Mucosa of gallbladder (tissue), 1 donor: ENCODE data around the gene DCAF15. TPM values are rescaled to one million over a fixed set of nuclear protein-coding genes. Genes with fewer than 3 reads are reported as not detected.

Experiments used
- DNase-seq: peaks from one replicate; pipeline ENCODE4 v3.0.0-alpha.2; 2020; ENCODE audit warnings: low spot score
- total RNA-seq: library from RNA; stranded (reverse); gene quantifications from one replicate; pipeline ENCODE4 v1.2.1, GENCODE V29; 2021
- donor health status: DM: no; HTN: no; CAD: no.

Gene DCAF15
- total RNA-seq, 1 donor from 2014 or later, result 33.7 TPM

DNA sequence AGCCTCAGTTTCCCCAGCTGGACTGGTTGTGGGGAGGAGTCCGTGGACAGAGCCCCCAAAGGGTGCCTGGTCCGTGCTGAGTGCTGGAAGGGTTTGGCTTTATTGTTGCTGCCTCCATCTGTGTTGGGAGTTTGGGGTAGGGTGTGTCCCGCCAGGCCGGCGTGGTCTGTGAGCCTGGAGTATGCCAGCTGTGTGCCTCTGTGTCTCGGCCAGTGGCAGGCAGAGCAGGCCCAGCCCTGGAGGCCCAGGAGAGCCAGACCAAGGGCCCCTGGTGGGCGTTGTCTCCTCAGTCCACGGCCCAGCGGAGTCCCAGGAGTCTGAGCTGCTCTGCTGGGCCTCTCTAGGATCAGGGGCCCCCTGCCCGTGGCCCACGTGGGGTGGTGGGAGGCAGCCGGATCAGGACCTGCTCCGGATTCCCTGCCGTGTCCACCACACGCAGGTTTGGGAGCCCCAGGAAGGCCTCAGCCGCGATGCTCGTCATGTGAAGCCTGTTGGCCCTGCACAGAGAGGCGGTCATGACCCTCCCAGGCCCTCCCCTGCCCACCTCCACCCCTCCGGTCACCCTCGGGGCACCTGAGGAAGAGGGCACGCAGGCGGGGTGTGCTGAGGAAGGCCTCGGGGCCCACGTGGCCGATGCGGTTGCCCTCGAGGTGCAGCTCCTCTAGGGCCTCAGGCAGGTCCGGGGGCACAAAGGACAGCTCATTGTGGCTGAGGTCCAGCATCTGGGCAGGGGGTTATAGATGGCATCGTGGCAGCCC lies 20.7 kb upstream of the DCAF15 start:
- DNase-seq, result no peak

DNA sequence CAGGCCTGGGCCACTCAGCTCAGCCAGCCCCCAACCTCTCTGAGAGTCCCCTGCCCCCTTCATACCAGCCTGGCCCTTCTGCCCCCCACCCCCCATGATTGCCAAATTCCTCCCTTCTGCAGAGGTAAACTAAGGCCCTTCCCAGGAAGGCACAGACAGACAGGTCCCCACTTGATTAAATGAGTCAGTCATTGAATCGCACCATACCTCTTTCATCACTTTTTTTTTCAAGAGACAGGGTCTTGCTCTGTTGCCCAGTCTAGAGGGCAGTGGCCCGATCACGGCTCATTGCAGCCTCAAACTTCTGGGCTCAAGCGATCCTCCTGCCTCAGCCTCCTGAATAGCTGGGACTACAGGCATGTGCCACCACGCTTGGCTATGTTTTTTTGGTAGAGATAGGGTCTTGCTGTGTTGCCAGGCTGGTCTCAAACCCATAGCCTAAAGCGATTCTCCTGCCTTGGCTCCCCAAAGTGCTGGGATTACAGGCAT lies 20.1 kb upstream of the DCAF15 start:
- no peak for DNase-seq

DNA sequence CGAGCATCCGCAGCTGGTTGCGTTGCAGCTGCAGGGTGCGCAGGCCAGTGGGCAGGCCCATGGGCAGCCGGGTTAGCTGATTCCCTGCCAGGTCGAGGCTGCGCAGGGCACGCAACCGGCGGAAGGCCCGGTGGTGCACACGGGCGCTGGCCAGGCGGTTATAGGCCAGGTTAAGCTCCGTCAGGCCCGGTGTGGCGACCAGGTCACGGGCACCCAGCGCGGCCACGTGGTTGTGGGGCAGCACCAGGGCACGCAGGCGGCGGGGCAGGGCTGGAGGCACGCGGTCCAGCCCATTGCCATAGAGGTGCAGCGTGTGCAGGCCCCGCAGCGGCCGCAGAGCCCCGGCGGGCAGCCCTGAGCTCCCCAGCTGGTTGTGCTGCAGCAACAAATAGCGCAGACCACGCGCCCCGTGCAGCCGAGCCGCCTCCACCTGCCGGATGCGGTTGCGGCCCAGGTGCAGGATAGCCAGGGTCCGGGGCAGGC lies 19.4 kb upstream of the DCAF15 start:
- DNase-seq, result no peak

DNA sequence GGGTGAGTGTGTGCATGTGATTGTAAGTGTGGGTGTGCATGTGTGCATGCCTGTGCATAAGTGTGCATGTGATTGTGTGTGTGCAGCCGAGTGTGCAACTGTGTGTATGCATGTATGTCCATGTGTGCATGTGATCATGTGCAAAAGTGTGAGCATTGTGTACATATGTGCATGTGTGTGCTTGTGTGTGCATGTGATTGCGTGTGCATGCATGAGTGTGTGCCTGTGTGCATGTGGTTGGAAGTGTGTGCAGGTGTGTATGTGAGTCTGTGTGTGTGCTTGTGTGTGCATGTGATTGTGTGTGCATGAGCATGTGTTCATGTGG lies 17.6 kb upstream of the DCAF15 start:
- DNase-seq, result no peak

DNA sequence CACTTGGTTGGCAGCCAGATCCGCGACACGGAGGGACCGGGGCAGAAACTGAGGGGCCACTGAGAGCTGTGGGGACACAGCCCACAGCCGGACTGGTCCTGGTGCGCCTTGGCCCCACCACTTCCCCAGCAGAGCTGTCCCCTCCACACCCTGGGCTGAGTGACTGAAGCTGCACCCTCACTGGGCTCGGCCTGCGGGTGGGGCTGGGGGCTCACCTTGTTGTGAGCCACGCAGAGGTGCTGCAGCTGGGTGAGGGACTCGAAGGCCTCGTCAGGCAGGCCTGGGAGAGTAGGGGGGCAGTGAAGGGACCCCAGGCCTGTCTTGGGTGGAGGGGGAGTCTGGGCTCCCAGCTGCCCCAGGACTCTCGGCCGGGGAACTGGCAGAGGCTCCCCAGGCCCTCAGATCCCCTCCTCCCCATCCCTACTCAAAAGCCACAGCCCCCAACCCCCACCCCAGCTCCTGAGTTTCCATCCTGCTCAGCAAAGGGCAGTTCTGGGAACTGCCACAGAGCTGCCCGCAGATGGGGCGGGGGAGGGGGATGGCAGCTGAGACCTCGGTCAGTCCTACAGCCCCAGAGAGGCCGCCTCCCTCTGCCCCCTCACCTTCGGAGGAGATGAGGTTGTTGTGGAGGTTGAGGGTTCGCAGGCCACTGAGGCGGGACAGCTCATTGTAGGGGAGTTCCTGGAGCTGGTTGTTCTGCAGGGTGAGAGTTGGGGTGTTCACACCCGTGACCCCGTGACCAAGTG lies 16.4 kb upstream of the DCAF15 start:
- DNase-seq, result no peak

DNA sequence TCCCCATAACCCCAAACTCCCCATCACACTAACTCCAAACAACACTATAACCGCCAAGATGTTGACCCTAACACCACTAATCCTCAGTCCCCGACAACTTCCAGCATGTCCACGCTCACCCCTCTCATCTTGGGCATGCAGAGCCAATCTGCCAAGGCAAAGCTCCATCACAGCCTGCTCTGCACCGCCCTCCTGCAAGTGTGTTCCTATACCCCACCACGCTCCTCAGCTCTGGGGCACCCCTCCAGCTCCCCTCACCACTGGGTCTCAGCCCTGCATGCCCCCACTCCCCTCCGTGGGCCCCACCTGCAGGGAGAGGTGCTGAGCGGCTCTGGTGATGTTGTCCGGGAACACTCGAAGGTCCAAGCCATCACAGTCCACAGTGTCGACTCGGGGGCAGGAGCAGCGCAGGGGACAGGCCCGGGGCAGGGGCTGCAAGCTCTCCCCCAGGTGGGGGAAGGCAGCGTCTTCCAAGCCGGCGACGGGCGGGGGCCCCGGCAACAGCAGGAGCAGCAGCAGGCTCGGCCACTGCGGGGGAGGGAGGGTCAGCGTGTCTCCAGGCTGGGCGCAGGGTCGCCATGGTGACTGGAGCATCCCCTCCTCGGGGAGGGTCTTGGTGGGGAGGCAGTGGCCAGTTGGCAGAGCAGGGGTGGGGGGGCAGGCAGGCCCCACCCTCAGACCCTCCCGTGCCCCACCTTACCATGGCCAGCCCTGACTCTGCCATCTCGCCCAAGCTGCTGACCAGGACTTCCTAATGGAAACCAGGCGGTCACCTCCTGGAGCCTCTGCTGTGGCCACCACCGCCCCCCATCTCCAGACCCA lies 14.6 kb upstream of the DCAF15 start:
- DNase-seq, result no peak

DNA sequence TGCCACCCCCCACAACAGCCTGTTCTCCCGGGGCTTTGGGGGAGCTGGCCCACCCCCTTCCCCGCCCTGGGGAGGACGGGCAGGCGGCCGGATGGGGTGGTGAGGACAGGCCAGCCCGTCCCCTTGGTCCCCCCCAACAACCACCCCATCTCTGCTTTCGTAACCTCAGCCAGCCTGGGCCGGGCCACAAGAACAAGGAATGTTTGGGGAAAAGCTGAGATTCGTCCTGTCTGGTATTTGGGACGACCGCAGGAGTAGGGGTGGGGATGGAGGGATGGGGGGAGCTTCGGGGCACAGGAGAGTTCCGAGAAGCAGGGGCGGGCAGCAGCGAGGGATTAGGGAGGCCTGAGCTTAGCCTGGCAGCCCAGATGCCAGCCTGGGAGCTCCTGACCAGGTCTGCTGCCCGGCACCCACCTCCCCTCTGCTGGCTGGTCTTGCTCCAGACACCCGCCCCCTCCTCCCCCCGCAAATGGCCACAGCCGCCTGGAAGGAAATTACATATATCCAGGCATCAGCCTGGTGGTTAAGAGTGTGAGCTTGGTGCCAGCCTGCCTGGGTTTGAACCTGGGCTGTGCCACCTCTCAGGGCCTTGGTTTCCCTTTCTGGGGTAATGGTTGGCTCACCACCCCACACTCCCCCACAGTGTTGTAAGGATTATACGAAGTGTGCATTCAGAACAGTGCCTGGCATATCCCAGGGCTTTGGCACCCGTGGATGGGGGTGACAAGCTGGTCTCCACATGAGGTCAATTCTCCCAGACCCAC lies 13.8 kb upstream of the DCAF15 start, which contains the start of gene PODNL1:
Gene PODNL1 (minus strand): TSS at position 117 of the 764 bp plus-strand sequence. CDS start 236 bp downstream, outside the sequence.
- DNase-seq, result no peak

DNA sequence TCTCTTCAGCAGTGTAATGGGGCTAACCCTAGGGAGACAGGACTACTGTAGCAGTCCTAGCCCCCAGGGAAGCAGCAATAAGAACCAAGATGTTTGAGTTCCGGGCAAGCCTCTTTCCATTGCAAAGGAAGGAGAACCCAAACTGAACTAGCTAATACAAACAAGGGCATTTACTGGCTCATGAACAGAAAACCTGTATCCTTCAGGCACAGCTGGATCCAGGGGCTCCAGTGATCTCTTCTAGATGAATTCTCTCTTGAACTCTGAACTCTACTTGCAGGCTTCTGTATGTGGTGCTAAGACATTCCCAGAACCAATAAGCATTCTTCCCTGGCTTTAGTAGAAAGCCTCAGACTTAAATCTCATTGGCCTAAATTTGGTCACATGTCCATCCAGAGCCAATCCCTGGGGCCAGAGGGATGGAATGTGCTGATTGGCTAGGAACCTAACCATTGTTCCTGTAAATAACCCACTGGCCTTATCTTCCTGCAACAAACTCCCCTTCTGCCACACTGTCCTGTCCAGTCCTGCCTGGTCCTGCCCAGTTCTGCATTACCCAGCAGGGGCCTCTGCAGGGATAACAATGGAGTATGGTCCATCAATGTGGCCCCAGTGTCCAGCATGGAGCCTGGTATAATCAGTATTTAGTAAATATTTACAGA lies 10.2 kb upstream of the DCAF15 start:
- no peak for DNase-seq

DNA sequence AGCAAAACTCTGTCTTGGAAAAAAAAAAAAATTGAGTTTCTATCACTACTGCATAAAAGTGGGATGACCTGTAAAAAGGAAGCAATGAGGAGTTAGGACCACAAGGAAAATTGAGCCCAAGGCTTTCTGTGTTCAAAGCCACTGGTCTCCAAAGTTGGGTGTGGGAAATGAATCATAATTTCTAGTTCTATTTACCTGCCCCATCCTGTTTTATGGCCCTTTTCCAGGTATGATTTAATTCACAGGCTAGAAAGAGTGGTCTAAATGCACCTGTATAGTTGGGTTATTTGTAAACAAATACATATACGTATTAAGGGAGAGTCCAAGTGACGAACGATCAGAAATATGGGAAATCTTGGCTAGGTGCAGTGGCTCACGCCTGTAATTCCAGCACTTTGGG lies 5.9 kb upstream of the DCAF15 start:
- no peak for DNase-seq

DNA sequence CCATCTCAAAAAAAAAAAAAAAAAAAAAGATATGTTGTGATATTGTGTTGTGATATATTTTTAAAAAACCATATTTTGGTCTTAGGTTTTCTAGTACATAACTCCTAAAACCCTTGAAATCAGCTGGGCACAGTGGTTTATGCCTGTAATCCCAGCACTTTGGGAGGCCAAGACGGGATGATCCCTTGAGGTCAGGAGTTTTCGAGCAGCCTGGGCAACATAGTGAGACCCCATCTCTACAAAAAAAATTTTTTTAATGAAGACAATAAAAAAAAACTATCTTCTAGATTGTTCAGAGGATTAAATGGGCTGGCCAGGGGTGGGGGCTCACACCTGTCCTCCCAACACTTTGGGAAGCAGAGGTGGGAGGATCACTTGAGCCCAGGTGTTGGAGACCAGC lies 1.3 kb upstream of the DCAF15 start:
- no peak for DNase-seq

DNA sequence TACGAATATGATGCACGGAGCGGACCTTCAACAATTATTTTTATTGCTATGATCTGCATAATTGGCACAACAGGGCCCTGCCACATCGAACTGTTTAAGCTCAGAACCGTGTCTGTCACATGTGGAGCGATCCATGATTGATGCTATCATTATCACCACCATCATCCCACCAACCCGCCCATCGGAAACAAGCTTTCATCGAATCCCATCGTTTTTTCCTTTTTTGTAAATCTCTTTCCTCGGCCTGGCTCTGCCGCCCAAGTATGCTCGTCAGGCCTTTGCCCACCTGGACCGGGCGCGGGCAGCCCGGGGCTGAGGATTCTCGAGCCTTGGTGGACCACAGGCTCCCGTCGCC lies 533 bp upstream of the DCAF15 start:
- no peak for DNase-seq

DNA sequence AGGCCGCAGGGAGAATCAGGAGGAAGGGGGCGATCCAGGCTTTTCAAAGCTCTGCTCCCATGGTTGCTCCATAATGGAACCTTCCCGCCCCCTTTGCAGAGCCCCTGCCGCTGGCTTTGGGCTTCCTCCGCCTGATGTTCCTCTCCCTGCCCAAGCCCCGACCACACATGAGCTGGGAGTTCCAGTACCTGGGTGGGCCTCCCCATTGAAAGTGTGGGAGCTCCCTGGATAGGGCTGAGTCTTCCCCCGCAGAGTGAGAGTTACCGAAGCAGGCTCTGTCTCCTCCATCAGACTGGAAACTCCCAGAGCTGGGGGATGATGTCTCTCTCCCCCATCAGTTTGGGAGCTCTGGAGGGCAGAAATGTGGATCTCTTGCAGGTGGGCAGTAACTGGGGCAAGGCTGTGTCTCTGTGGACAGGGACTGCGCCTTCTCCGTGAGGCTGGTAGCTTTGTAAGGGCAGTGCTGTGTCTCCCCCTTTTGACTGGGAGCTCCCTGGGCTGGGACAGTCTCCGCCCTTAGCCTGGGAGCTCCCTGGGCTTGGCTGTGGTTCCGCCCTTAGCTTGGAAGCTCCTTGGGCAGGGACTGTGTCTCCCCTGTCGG lies 722 bp downstream of the DCAF15 start:
- no peak for DNase-seq

DNA sequence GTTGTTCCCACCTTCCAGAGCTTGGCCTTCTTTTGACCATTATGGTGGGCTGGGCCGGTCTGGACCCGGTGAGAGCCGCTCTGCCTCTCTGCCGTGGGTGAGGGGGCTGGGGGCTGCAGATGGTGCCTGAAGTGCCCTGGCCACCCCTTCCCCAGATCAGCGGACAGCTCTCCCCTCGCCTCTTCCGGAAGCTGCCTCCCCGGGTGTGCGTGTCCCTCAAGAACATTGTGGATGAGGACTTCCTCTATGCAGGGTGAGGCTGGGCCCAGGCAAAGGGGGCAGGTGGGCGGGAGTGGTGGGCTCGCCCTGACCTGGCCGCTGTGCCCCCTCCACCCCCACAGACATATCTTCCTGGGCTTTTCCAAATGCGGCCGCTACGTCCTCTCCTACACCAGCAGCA lies 1.9 kb downstream of the DCAF15 start:
- no peak for DNase-seq

DNA sequence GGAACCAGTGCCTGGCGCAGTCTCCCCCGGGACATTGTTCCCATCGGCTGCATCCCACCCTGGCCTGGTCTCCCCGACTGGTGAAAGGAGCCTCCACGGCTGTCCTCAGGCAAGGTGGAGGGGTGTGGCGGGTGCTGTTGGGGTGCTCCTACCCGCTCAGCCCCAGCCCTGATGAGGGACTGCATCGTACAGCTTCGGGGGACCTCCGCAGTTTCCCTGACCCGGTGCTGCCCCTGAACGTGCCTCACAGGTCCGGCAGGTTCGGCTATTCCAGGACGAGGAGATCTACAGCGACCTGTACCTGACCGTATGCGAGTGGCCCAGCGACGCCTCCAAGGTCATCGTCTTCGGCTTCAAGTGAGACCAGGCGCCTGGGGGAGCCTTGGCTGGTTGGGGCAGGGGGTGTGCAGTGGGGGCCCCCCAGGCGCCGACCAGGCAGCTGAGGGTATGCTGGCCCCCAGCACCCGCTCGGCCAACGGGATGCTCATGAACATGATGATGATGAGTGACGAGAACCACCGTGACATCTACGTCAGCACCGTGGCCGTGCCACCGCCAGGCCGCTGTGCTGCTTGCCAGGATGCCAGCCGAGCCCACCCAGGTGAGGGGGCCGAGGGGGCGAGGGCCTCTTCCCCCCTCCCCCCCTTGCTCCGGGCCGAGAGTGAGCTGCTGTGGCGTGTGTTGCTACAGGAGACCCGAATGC lies 3.5 kb downstream of the DCAF15 start:
- DNase-seq, result no peak

DNA sequence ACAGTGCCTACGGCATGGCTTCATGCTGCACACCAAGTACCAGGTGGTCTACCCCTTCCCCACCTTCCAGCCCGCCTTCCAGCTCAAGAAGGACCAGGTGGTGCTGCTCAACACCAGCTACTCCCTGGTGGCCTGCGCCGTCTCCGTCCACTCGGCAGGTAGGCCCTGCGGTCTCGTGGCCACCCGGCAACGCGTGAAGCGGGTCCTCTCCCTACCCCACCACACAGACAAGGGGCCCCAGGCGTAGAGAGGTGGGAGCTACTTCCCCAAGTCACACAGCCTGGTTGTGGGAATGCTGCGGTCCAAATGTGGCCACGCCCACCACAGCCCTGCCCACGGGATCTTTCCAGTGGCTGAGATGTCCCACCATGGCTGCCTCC lies 4.0 kb downstream of the DCAF15 start:
- DNase-seq, result no peak

DNA sequence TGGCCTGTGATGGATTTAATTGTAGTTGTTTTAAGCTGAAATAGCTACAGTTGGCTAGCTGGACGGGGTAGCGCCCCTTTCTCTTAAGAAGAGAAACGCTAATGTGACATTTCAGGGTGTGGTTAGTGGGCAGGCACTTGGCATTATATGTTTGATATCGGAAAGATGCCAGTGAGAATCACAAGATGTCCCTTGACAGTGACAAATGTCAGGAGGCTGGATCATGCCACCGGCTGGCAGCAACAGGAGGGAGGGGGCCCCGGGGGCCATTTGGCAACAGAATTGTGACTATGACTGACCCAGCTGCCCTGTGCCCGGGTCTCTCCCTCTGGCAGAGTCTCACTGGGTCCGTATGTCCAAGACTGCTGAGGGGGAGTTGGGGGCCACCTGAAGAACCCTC lies 4.7 kb downstream of the DCAF15 start:
- DNase-seq, result no peak

DNA sequence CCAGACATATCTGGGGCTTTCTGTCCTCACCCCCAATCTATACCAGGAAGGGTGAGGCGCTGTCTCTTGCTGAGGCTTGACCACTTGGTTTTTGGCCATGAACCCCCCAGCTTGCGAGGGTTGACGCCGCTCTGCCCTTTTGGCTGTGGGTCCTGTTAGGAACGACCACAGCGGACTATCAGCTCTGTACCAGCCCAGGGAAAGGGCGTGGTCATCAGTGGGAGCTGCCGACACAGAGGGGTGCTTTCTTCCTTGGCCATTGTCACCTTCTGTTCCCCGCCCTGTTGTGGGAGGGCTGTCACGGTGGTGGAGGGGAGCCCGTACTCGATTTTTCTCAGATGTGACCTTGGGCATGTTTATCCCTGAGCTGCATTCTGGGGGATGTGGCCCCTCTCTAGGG lies 5.7 kb downstream of the DCAF15 start:
- DNase-seq, result no peak

DNA sequence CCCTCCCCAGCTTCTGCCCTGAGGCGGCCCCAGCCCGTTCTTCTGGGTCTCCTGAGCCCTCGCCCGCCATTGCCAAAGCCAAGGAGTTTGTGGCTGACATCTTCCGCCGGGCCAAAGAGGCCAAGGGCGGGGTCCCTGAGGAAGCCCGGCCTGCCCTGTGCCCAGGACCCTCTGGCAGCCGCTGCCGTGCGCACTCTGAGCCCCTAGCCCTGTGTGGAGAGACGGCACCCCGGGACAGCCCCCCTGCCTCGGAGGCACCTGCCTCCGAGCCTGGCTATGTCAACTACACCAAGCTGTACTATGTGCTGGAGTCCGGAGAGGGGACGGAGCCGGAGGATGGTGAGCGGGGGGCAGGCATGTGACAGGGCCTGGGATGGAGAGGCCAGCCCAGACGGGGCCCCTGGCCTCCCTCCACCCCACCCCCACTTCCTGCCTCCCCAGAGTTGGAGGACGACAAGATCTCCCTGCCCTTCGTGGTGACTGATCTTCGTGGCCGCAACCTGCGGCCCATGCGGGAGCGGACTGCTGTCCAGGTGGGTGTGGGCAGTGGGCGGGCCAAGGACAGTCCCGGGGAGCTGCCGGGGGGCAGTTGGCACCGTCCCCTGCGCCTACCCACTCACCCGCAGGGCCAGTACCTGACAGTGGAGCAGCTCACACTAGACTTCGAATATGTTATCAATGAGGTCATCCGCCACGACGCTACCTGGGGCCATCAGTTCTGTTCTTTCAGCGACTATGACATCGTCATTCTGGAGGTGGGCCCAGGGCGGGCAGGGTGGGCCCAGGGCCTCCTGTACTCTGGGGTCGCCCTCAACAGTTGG lies 7.0 kb downstream of the DCAF15 start:
- no peak for DNase-seq
